ENCODE results near the gene ADAMTS19.

DNA sequence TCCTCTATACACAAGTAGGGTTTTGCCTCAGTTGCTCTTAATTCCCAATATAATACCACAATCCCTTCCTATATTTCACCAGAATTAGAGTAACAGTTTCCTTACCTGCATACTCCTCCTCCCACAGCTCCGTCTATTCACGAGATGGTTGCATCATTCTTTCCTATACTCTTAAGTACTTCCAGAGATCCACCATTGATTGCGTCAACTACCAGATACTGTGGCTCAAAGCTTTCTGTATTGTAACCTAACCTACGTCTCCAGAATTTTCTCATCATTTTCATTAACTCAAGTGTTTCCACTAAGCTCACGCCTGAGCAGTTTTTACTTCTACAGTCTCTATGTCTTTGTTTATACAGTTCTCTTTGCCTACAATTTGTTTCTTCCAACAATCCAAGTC lies 256.6 kb downstream of the ADAMTS19 start:
- TF ChIP-seq POLR2A (IDR thresholded peaks at IDR 0.05) (no peak), POLR2AphosphoS5 (IDR thresholded peaks at IDR 0.05) (no peak), EP300 (IDR thresholded peaks at IDR 0.05) (no peak)
- TF ChIP-seq, protein P1, sequence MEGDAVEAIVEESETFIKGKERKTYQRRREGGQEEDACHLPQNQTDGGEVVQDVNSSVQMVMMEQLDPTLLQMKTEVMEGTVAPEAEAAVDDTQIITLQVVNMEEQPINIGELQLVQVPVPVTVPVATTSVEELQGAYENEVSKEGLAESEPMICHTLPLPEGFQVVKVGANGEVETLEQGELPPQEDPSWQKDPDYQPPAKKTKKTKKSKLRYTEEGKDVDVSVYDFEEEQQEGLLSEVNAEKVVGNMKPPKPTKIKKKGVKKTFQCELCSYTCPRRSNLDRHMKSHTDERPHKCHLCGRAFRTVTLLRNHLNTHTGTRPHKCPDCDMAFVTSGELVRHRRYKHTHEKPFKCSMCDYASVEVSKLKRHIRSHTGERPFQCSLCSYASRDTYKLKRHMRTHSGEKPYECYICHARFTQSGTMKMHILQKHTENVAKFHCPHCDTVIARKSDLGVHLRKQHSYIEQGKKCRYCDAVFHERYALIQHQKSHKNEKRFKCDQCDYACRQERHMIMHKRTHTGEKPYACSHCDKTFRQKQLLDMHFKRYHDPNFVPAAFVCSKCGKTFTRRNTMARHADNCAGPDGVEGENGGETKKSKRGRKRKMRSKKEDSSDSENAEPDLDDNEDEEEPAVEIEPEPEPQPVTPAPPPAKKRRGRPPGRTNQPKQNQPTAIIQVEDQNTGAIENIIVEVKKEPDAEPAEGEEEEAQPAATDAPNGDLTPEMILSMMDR (IDR thresholded peaks at IDR 0.05), result no peak
